NCI-H1694 (cell line): Measurements from ENCODE around the gene KIF23.

Experiments used
- DNase-seq: peaks from one replicate; lab custom pipeline; 2025; lab: John Stamatoyannopoulos, UW

Gene KIF23

DNA sequence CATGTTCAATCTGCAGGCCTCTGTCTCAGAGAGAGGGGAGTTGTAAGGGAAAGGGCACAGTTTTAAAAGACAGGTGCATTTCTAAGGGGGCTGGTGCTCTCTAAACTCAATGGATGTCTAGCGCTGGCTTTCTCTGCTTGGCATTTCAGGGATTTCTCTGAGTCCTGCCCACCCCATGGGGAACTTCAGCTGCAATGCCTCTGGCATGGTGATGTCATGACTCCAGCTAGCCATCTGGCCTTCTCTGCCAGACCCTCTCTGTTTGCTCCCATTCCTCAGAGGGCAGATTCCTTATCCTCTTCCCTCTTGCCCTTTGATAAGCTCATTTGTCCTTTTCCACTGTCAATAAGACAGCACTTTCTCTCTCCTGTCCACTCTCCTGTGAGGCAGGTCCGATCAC lies 79.3 kb downstream of the KIF23 start:
- DNase-seq, result no peak

GRCh38 chr15:69496001-69496400 lies 81.9 kb downstream of the KIF23 start:
- no peak for DNase-seq

GRCh38 chr15:69497076-69497475 lies 82.9 kb downstream of the KIF23 start:
- DNase-seq, result no peak

DNA sequence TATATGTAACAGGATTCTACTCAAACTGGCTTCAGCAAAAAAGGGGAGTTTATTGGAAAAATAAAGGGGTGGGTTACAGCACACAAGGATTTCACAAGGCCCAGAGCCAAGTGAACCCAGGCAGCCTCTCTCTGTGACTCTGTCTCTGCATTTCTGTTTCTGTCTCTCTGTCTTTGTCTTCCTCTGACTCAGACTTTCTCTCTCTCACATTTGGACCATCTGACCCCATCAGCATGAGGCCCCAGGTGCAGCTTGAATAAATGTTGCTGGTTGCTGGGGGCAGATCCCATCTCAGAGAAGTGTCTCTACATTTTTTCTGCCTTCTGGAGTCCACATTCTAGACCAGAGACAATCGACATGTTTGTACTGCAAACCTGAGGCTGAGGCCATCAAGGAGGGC lies 83.5 kb downstream of the KIF23 start:
- DNase-seq, result no peak
